ENCODE measurements around the gene CITED2. TPM values are rescaled to one million over a fixed set of nuclear protein-coding genes. Genes with fewer than 3 reads are reported as not detected.

Gene CITED2
- total RNA-seq, 2 donors from 2014 or later, result 64.1 to 82.1 TPM

- Histone ChIP-seq H3K4me1 (peaks cover 27% of the 10 kb centered on the region), H3K36me3 (replicated peaks in 1 of 2; ENCODE audit: insufficient read depth in 1 of 2, low read depth in 2 of 2) (no peaks in the 10 kb centered on the region), H3K27me3 (no peaks in the 10 kb centered on the region), H3K27ac (peak overlapping the region; percentile 96 to 98 (median 98)), H3K4me3 (peak overlapping the region; percentile 81 to 86), H3K9me3 (no peaks in the 10 kb centered on the region)
- DNase-seq (peak; percentile 94 to 98 (median 95)), ATAC-seq (peak; percentile 80)
- TF ChIP-seq CTCF (IDR thresholded peaks at IDR 0.05), result peak in 2 of 7 experiments; percentile 4 to 21
- TF ChIP-seq POLR2A (IDR thresholded peaks at IDR 0.05), result peak; percentile 36 to 86 (median 83)
- intact Hi-C loops (cut with DNase I), result no loop called here
- 0 to 2% methylated on average over 38 to 44 of the region's 44 CpGs for WGBS, 2 donors
Measured at GRCh38 chr6:139375226-139376016, 973 bp upstream of the CITED2 start.

- ATAC-seq (no peak), DNase-seq (peak in 1 of 4 donors; percentile 17)
- intact Hi-C loops (cut with DNase I), result no loop called here
- WGBS, 2 donors, result 0% methylated on average over 12 to 25 of the region's 25 CpGs
- Histone ChIP-seq H3K27ac (peak overlapping the region; percentile 96 to 98 (median 98)), H3K9me3 (no peaks in the 10 kb centered on the region), H3K4me3 (peak overlapping the region; percentile 81 to 86), H3K36me3 (replicated peaks in 1 of 2; ENCODE audit: insufficient read depth in 1 of 2, low read depth in 2 of 2) (no peaks in the 10 kb centered on the region), H3K27me3 (no peaks in the 10 kb centered on the region), H3K4me1 (peaks cover 36% of the 10 kb centered on the region)
- TF ChIP-seq CTCF (IDR thresholded peaks at IDR 0.05) (no peak), POLR2A (IDR thresholded peaks at IDR 0.05) (no peak)
Measured at GRCh38 chr6:139373928-139374356, 506 bp downstream of the CITED2 start.

GRCh38 chr6:139373154-139373927, 1.1 kb downstream of the CITED2 start:
- 0 to 1% methylated on average over 17 to 57 of the region's 57 CpGs for WGBS, 2 donors
- peak in 5 of 7 experiments; percentile 9 to 49 (median 37) for TF ChIP-seq CTCF (IDR thresholded peaks at IDR 0.05)
- TF ChIP-seq POLR2A (IDR thresholded peaks at IDR 0.05), result peak in 1 of 3 donors; percentile 27
- ATAC-seq, result no peak
- no peaks in the 10 kb centered on the region for H3K27me3 ChIP-seq
- no peaks in the 10 kb centered on the region for H3K9me3 ChIP-seq
- peak overlapping the region; percentile 81 to 86 for H3K4me3 ChIP-seq
- intact Hi-C loops (cut with DNase I), result no loop called here
- H3K4me1 ChIP-seq, result peaks cover 36% of the 10 kb centered on the region
- H3K27ac ChIP-seq, result peak overlapping the region; percentile 96 to 98 (median 98)
- no peaks in the 10 kb centered on the region for H3K36me3 ChIP-seq (replicated peaks in 1 of 2; ENCODE audit: insufficient read depth in 1 of 2, low read depth in 2 of 2)
- peak; percentile 63 to 70 (median 68) for DNase-seq

- ATAC-seq (no peak), DNase-seq (no peak)
- H3K36me3 ChIP-seq (replicated peaks in 1 of 2; ENCODE audit: insufficient read depth in 1 of 2, low read depth in 2 of 2), result no peaks in the 10 kb centered on the region
- H3K9me3 ChIP-seq, result no peaks in the 10 kb centered on the region
- peak overlapping the region; percentile 96 to 98 (median 98) for H3K27ac ChIP-seq
- H3K27me3 ChIP-seq, result no peaks in the 10 kb centered on the region
- intact Hi-C loops (cut with DNase I), result no loop called here
- H3K4me3 ChIP-seq, result peak overlapping the region; percentile 81 to 86
- 0 to 1% methylated on average over 14 of the region's 14 CpGs for WGBS, 2 donors
- peaks cover 36% of the 10 kb centered on the region for H3K4me1 ChIP-seq
- TF ChIP-seq POLR2A (IDR thresholded peaks at IDR 0.05) (no peak), CTCF (IDR thresholded peaks at IDR 0.05) (no peak)
Measured at GRCh38 chr6:139372326-139373153, 1.9 kb downstream of the CITED2 start.

Measured in body of pancreas (tissue), 4 donors.